HG02981 (cell line): ENCODE measurements around the gene TBL1XR1.
"Not testable (repeated sequence)": the region's sequence is repeated elsewhere in the genome, so short reads cannot be mapped to it uniquely, and the experiment has no call there.

Source experiments
- ATAC-seq: cut with Tn5 transposase; IDR thresholded peaks from one replicate; pipeline ENCODE4 v1.9.1; 2021; ENCODE audit warnings: mild to moderate bottlenecking, moderate library complexity; ENCODE audit not compliant: unreplicated experiment

The TBL1XR1 gene

GRCh38 chr3:177144922-177145321, 52.4 kb downstream of the TBL1XR1 start:
- peak; percentile 61 for ATAC-seq

GRCh38 chr3:177141899-177142646, 55.2 kb downstream of the TBL1XR1 start:
- ATAC-seq: no peak

DNA sequence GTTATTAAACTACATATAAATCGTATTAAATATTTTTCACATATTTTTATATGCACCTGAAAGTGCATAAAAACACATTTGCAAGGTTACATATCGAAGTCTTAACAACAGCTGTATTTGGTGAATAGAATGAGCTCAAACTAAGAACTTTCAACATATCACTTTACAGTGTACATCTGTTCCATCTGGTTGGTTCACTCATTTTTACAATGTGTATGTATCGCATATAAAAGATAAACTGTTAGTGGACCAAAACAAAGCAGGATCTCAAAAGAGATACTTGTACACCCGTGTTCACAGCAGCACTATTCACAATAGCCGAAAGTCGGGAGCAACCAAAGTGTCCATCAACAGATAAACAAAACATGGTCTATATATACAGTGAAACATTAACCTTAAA, 55.8 kb downstream of the TBL1XR1 start:
- ATAC-seq: no peak

DNA sequence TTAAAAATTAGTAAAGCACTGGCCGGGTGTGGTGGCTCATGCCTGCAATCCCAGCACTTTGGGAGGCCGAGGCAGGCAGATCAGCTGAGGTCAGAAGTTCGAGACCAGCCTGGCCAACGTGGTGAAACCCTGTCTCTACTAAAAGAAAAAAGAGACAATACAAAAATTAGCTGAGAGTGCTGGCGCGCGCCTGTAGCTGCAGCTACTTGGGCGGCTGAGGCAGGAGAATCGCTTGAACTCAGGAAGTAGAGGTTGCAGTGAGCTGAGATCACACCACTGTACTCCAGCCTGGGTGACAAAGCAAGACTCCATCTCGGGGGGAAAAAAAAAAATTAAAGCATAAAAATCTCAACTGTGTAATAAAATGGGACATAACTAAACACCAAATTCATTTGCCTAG, 58.1 kb downstream of the TBL1XR1 start:
- not testable (repeated sequence) for ATAC-seq

- ATAC-seq: no peak
Measured at GRCh38 chr3:177137774-177138705, 59.2 kb downstream of the TBL1XR1 start.

GRCh38 chr3:177136741-177137140, 60.5 kb downstream of the TBL1XR1 start:
- no peak for ATAC-seq

GRCh38 chr3:177135841-177136492, 61.3 kb downstream of the TBL1XR1 start:
- no peak for ATAC-seq

- no peak for ATAC-seq
Measured at GRCh38 chr3:177134816-177135210, 62.5 kb downstream of the TBL1XR1 start.

DNA sequence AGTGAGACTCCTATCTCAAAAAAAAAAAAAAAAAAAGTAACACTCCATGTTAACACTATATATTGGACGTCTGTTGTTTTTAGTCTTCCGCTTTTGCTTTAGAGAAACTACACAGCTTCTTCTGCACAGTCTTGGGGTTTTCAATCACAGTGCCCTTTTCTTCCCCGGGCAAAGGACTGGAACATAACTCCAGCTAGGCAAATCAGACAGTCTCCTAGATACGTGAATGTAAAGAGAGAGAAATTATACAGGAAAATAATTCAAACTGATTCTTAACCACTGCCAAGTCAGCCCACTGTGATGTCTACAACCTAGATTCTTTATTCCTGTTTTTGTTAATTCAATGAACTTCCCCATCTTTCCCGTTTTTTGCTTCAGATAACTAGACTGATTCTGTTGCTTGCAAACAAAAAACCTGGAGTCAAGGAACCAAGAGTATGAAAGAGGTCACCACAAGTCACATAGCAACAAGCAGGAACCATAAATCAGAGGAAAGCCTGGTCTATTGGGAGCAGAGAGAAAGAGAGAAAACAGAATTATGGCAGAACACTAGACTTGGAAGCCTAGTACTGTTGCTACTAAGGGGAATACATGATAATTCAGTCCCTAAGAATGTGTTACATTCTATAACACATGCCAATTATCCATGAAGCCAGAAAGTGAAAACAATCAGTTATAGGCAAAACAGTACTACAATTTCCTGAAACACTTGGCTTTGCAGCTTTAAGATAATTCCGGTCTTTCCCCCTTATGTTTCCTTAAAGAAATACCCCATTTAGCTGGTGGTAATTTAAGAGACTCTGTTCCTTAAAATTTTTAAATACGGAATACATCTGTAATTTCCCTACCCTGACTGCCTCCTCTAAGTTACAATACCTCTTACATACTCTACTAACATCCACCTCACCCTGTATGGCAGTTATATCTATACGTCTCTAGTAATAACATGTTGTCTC, 63.1 kb downstream of the TBL1XR1 start:
- ATAC-seq: no peak

DNA sequence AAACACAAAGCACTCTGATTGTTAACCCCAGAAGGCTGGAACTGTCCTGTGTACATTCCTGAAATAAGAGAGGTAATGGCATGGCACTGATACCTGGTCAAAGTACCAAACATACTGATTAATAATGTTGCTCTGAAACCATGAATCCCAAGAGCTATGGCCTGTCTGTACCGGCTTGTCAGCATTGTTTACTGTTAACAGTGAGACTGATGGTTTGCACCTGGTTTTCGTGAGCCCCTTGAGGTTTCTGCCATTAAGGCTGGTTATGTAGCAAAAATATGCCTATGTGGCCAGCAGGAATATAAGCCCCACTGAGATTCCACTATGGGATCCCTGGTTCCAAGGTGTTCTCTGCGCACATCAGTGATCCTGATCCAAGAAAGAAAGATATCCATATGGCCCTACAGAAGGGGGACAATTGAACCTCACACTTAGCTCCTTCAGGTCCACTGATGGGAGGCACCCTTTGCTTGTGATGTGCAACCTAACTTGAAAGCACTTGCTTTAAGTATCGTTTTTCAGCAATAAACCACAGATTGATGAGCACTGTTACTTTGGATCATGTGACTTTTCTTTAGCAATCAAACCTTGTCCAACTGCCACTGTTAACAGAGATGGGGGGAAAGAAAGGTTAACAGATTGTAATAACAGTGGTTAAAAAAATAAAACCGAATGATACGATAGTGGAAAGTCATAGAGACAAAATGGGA, 65.2 kb downstream of the TBL1XR1 start:
- ATAC-seq: peak; percentile 55

GRCh38 chr3:177127008-177127407, 70.3 kb downstream of the TBL1XR1 start:
- no peak for ATAC-seq

DNA sequence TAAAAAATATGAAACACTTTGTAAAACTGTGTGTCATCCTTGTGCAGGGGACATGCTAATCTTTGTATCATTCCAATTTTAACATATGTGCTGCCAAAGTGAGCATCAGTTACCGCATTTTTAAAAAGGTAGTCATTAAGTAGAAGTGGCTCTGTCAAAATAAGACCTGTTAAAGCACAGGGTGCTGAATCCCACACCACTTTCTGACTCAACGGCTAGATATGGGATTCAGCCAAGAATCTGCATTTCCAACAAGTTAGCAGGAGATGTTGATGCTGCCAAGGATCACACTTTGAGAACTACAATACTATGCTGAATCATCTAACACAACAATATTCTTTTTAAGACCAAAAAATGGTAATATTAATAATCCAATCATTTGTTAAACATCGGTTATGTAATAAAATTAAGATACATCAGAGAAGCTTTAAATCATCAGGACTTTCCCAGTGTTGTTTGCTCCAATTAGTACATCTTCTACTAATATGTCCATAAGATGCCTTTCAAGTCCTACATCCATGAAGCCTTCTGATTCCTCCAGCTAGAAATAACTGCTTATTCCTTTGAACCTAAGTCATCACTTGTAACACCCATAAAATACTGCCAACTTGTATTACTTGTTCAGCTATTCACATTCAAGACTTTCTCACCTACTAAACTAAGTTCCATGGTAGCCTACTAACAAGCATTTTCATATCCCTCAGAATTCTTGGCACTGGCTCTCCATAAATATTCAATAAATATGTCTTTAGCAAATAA, 71.1 kb downstream of the TBL1XR1 start:
- ATAC-seq: no peak

DNA sequence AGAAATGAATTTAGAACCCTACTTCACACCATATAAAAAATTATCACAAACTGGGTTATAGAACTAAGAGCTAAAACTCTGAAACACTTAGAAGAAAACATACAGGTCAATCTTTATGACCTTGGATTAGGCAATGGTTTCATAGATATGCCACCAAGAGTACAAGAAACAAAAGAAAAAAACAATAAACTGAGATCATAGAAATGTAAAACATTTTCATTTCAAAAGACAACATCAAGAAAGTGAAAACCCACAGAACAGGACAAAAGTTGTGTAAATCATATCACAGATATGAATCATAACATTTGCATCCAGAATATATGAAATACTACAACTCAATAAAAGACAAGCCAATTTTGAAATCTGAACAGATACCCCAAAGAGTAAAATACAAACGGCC, 72.4 kb downstream of the TBL1XR1 start:
- no peak for ATAC-seq

DNA sequence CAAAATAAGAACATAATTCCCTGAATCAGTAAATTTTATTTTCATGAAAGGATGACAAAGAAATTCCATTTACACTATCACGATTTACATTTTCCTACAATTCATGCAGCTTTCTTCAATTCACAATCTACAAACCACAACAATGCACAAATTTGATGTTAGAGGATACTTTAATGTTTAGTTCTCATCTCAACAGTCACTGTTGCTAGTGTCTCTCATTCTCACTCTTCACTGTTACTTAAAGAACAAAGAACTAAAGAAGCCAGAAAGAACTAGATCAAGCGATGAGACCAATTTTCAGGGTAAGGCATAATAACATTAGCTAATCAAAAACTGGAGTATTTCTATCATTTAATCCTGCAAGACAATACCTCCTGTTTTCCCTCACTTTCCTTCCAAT, 73.5 kb downstream of the TBL1XR1 start:
- no peak for ATAC-seq

- no peak for ATAC-seq
Measured at GRCh38 chr3:177122183-177122856, 75.0 kb downstream of the TBL1XR1 start.

DNA sequence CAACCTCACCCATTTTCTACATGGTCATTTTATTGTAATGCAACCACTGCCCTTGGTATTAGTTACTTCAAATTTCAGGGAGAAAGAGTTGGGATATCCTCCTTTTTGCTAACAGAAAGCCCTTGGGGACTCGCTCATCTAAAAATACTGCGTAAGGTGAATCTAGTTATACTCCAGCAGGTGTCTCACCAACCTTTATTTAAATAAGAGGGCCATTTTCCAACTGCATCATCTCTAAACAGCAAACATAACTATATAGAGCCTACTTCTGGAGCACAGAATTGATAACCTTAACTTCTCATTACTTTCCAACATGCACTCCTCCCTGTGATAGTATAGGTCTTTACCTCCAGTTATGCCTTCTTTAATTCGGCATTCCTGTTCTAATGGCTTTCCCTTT, 77.5 kb downstream of the TBL1XR1 start:
- ATAC-seq: no peak

- no peak for ATAC-seq
Measured at GRCh38 chr3:177114253-177114652, 83.0 kb downstream of the TBL1XR1 start.

DNA sequence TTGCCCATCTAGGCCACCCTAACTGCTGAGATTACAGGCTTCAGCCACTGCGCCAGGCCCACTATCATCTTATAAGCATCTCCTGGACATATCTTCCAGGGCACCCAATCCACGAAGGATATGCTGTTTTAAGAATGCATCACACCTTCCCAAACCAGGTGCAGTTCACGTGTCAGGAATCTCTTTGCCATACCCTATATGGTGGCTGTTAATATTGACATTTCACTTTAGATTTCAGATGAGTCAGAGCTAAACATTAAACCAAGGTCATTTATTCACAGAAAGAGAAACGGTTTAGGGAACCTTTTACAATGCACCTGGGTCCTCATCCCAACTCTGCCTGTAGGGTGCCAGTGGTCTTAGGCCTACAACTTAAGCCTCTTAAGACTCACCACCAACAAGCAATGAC, 85.7 kb downstream of the TBL1XR1 start:
- peak; percentile 74 for ATAC-seq
